ENCODE measurements around the gene MTURN. TPM values are rescaled to one million over a fixed set of nuclear protein-coding genes. Genes with fewer than 3 reads are reported as not detected.

MTURN gene
- total RNA-seq, 1 donor from 2014 or later: 74.6 TPM

DNA sequence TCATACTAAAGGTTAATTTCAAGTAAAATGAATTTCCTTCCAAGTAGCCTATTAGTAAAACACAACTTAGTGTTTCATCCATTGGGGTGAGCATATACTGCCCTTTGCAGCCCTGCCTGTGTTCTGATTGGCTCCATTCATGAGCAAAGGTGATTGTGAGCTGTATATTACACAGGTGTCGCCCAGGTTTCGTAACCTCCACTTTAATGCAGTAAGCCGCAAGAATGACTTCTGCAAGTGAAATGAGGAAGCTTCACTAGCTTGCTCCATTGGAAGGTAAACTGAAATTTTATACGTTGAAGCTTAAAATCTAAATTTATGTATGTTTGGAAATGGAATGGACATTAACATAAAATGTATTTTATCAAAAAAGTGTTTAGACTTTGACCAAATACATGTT, 24.4 kb downstream of the MTURN start:
- Histone ChIP-seq H3K9me3 (ENCODE audit: control insufficient read depth in 3 of 3, low read length in 3 of 3) (no peaks in the 10 kb centered on the region), H3K4me3 (ENCODE audit: low read length in 3 of 3) (no peak overlapping the region), H3K36me3 (ENCODE audit: control insufficient read depth in 3 of 3, insufficient read depth in 3 of 3, low read length in 3 of 3) (peaks cover 10 to 23% (median 19%) of the 10 kb centered on the region in 3 donors), H3K27ac (ENCODE audit: low read depth, low read length) (no peak overlapping the region), H3K9ac (ENCODE audit: low read depth in 1 of 3, low read length in 3 of 3) (no peak overlapping the region), H3K4me1 (ENCODE audit: control insufficient read depth in 3 of 3, insufficient read depth in 3 of 3, low read length in 3 of 3) (peaks cover 0 to 21% (median 4%) of the 10 kb centered on the region in 3 donors), H3K27me3 (ENCODE audit: control insufficient read depth in 3 of 3, insufficient read depth in 3 of 3, low read length in 3 of 3) (no peaks in the 10 kb centered on the region)

DNA sequence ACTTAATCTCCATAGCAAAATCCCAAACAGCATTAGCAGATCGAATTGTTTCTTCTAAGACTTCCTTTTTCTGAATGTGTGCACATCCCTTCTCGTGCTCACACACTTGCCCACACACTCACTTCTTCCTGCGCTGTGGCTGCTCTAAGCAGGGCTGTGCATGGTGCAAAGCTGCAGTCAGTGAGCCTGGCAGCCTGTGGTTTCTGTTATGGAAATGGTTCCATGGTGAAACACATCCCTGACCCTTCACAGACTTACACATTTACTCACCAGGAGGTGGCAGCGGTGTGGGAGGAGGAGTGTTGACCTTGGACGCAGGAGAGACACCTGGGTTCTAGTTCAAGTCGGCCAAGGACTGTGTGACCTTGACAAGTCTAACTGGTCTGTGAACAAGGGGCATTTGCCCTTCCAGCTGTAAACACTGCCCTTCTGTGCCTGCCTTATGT, 24.9 kb downstream of the MTURN start:
- Histone ChIP-seq H3K9ac (ENCODE audit: low read depth in 1 of 3, low read length in 3 of 3) (no peak overlapping the region), H3K36me3 (ENCODE audit: control insufficient read depth in 3 of 3, insufficient read depth in 3 of 3, low read length in 3 of 3) (peaks cover 10 to 19% (median 16%) of the 10 kb centered on the region in 3 donors)

DNA sequence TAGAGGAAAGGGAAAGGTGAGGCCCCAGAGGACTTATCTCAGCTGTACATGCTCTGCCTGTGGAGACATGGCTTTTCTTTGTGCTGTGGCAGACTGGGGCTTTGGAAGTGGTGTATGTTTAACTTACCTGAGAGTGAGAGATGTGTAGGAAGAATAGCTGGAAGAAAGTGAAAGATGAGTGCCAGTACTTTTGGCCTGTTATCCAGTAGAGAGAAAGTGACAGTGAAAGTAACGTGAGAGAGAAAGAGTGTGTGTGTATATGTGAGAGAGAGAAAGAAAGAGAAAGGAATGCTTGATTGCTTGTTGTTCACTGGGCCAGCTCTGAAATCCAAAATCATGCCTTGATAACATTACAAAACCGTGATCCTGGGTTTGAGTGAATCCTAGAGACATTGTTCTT, 25.5 kb downstream of the MTURN start:
- no peak overlapping the region for H3K9ac ChIP-seq (ENCODE audit: low read depth in 1 of 3, low read length in 3 of 3)
- H3K9me3 ChIP-seq (ENCODE audit: control insufficient read depth in 3 of 3, low read length in 3 of 3): no peaks in the 10 kb centered on the region
- peaks cover 0 to 29% (median 9%) of the 10 kb centered on the region in 3 donors for H3K4me1 ChIP-seq (ENCODE audit: control insufficient read depth in 3 of 3, insufficient read depth in 3 of 3, low read length in 3 of 3)
- H3K36me3 ChIP-seq (ENCODE audit: control insufficient read depth in 3 of 3, insufficient read depth in 3 of 3, low read length in 3 of 3): peaks cover 10 to 16% (median 15%) of the 10 kb centered on the region in 3 donors
- no peaks in the 10 kb centered on the region for H3K27me3 ChIP-seq (ENCODE audit: control insufficient read depth in 3 of 3, insufficient read depth in 3 of 3, low read length in 3 of 3)
- H3K4me3 ChIP-seq (ENCODE audit: low read length in 3 of 3): no peak overlapping the region
- H3K27ac ChIP-seq (ENCODE audit: low read depth, low read length): no peak overlapping the region

More for the DNA sequence above, 24.9 kb downstream of the MTURN start:
- no peak overlapping the region for H3K27ac ChIP-seq (ENCODE audit: low read depth, low read length)
- no peak overlapping the region for H3K4me3 ChIP-seq (ENCODE audit: low read length in 3 of 3)
- peaks cover 0 to 24% (median 5%) of the 10 kb centered on the region in 3 donors for H3K4me1 ChIP-seq (ENCODE audit: control insufficient read depth in 3 of 3, insufficient read depth in 3 of 3, low read length in 3 of 3)
- H3K27me3 ChIP-seq (ENCODE audit: control insufficient read depth in 3 of 3, insufficient read depth in 3 of 3, low read length in 3 of 3): no peaks in the 10 kb centered on the region
- H3K9me3 ChIP-seq (ENCODE audit: control insufficient read depth in 3 of 3, low read length in 3 of 3): no peaks in the 10 kb centered on the region

DNA sequence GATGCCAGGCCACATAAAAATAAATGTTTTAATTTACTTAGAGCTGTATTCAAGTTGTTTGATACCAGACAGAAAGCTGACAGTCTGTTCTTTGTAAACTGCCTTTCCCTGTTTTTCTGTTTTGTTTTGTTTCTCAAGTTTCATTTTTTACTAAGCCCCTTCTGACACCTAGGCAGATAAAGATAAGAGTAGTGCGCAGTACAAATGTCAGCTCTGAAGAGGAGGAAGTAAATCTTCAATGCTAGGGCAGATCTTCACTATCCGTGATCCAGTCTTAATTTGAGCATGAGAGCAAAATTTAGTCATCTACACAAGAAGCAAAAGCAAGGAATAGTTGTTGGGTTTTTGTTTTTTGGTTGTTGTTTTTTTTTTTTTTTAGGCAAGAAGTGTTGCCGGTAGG, 27.3 kb downstream of the MTURN start:
- H3K36me3 ChIP-seq (ENCODE audit: control insufficient read depth in 3 of 3, insufficient read depth in 3 of 3, low read length in 3 of 3): peaks cover 9 to 15% (median 12%) of the 10 kb centered on the region in 3 donors
- H3K27ac ChIP-seq (ENCODE audit: low read depth, low read length): no peak overlapping the region
- H3K9ac ChIP-seq (ENCODE audit: low read depth in 1 of 3, low read length in 3 of 3): no peak overlapping the region
- H3K4me3 ChIP-seq (ENCODE audit: low read length in 3 of 3): no peak overlapping the region
- no peaks in the 10 kb centered on the region for H3K9me3 ChIP-seq (ENCODE audit: control insufficient read depth in 3 of 3, low read length in 3 of 3)
- no peaks in the 10 kb centered on the region for H3K27me3 ChIP-seq (ENCODE audit: control insufficient read depth in 3 of 3, insufficient read depth in 3 of 3, low read length in 3 of 3)
- peaks cover 0 to 29% (median 9%) of the 10 kb centered on the region in 3 donors for H3K4me1 ChIP-seq (ENCODE audit: control insufficient read depth in 3 of 3, insufficient read depth in 3 of 3, low read length in 3 of 3)

DNA sequence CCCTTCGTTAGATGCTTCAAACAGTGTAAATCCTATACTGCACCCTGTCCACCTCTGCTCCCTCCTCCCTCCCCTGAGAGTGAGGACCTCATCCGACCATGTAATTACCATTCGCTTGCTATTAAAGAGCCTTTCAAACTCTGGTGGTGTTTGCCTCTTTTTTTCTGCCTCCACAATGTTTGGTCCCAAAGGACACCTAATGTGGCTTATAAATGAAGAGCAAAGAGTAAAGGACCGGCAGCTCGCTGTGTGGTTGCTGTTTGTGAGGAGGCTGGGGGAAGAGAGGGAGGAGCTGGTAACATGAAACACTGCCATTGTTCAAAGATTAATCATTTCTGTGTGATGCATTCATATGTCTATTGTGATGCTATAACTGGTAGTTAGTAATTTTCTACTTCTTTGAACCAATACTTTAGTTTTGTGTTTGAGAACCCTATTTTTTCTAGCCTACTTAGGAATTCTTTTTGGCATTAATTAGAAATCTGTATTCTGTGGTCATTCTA, 27.9 kb downstream of the MTURN start:
- no peaks in the 10 kb centered on the region for H3K27me3 ChIP-seq (ENCODE audit: control insufficient read depth in 3 of 3, insufficient read depth in 3 of 3, low read length in 3 of 3)
- no peak overlapping the region for H3K9ac ChIP-seq (ENCODE audit: low read depth in 1 of 3, low read length in 3 of 3)
- no peaks in the 10 kb centered on the region for H3K9me3 ChIP-seq (ENCODE audit: control insufficient read depth in 3 of 3, low read length in 3 of 3)
- peak overlapping the region; percentile 51 for H3K27ac ChIP-seq (ENCODE audit: low read depth, low read length)
- peaks cover 0 to 29% (median 9%) of the 10 kb centered on the region in 3 donors for H3K4me1 ChIP-seq (ENCODE audit: control insufficient read depth in 3 of 3, insufficient read depth in 3 of 3, low read length in 3 of 3)
- peaks cover 5 to 10% (median 6%) of the 10 kb centered on the region in 3 donors for H3K36me3 ChIP-seq (ENCODE audit: control insufficient read depth in 3 of 3, insufficient read depth in 3 of 3, low read length in 3 of 3)
- H3K4me3 ChIP-seq (ENCODE audit: low read length in 3 of 3): no peak overlapping the region

DNA sequence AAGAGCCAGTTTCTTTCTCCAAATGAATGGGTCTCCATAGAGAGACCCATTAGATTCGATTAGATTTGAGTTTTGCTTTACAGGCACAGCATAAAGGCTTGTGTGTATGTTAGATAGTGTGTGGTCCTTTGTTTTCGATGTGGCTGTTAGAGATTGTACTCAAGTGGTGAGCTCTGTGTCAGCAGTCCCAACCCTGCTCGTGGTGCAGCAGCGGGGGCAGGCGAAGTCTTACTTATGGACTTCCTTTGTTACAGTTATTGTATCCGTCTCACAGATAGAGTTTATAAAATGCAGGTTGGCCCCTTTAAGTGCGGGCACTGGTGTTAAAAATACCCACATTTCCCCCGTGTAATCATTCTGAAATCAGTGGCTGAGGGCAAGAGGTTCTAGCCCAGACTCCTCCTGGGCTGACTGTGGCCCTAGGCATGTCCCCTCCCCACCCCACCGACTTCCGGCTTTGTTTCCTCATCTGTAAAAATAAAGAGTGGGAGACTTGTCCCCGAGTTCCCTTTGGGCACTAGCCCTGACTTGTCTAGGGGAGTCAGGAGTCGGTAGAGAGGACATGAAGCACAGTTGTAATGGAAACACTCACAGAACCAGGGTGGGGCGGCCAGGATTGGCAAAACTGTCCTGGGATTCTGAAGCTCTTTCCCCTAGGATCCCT, 28.6 kb downstream of the MTURN start:
- H3K4me1 ChIP-seq (ENCODE audit: control insufficient read depth in 3 of 3, insufficient read depth in 3 of 3, low read length in 3 of 3): peaks cover 0 to 29% (median 9%) of the 10 kb centered on the region in 3 donors
- no peak overlapping the region for H3K9ac ChIP-seq (ENCODE audit: low read depth in 1 of 3, low read length in 3 of 3)
- H3K36me3 ChIP-seq (ENCODE audit: control insufficient read depth in 3 of 3, insufficient read depth in 3 of 3, low read length in 3 of 3): peaks cover 5 to 8% (median 5%) of the 10 kb centered on the region in 3 donors
- no peaks in the 10 kb centered on the region for H3K27me3 ChIP-seq (ENCODE audit: control insufficient read depth in 3 of 3, insufficient read depth in 3 of 3, low read length in 3 of 3)
- H3K4me3 ChIP-seq (ENCODE audit: low read length in 3 of 3): no peak overlapping the region
- no peaks in the 10 kb centered on the region for H3K9me3 ChIP-seq (ENCODE audit: control insufficient read depth in 3 of 3, low read length in 3 of 3)
- H3K27ac ChIP-seq (ENCODE audit: low read depth, low read length): peak overlapping the region; percentile 51

DNA sequence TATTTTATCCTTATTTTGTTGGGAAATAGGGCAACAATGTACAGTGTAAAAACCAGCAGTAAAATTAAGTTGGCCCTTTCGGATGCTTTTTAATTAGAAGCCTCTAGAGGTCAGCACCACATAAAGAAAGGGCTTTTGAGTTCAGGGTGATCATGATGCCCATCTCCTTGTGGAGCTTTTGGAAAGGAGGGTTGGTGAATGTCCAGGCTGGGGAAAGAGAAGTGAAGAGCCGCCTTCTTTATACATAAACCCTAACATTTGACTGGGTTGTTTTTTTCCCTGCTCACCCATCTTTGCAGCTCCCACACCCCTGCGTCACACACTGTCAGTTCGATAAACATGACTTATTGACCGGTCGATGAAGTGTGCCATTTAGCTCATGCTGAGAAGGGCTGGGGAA, 29.8 kb downstream of the MTURN start:
- no peak overlapping the region for H3K27ac ChIP-seq (ENCODE audit: low read depth, low read length)
- H3K9ac ChIP-seq (ENCODE audit: low read depth in 1 of 3, low read length in 3 of 3): peak overlapping the region in 1 of 3 donors; percentile 28
- H3K36me3 ChIP-seq (ENCODE audit: control insufficient read depth in 3 of 3, insufficient read depth in 3 of 3, low read length in 3 of 3): peaks cover 4 to 5% (median 5%) of the 10 kb centered on the region in 3 donors
- H3K4me1 ChIP-seq (ENCODE audit: control insufficient read depth in 3 of 3, insufficient read depth in 3 of 3, low read length in 3 of 3): peaks cover 3 to 38% (median 12%) of the 10 kb centered on the region in 3 donors
- H3K4me3 ChIP-seq (ENCODE audit: low read length in 3 of 3): no peak overlapping the region
- no peaks in the 10 kb centered on the region for H3K9me3 ChIP-seq (ENCODE audit: control insufficient read depth in 3 of 3, low read length in 3 of 3)
- no peaks in the 10 kb centered on the region for H3K27me3 ChIP-seq (ENCODE audit: control insufficient read depth in 3 of 3, insufficient read depth in 3 of 3, low read length in 3 of 3)

DNA sequence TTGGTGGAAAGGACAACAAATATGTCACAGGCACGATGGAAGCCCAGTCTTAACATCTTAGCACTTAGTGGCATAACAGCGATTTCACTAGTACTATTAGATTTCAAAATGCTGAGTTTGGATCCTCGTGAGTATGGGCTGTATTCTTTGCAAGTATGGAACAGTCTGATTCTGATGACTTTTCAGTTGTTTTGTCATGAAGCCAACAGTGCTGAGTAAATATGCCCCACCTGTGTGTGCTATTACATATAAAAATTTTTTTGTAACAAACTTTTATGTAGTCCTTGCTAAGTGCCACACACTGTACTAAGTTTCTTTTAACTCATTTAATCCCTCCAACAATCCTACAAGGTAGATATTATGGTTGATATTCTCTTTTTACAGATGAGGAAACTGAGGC, 30.8 kb downstream of the MTURN start:
- Histone ChIP-seq H3K9ac (ENCODE audit: low read depth in 1 of 3, low read length in 3 of 3) (no peak overlapping the region), H3K27ac (ENCODE audit: low read depth, low read length) (no peak overlapping the region), H3K4me1 (ENCODE audit: control insufficient read depth in 3 of 3, insufficient read depth in 3 of 3, low read length in 3 of 3) (peaks cover 9 to 43% (median 20%) of the 10 kb centered on the region in 3 donors), H3K4me3 (ENCODE audit: low read length in 3 of 3) (no peak overlapping the region), H3K9me3 (ENCODE audit: control insufficient read depth in 3 of 3, low read length in 3 of 3) (no peaks in the 10 kb centered on the region), H3K27me3 (ENCODE audit: control insufficient read depth in 3 of 3, insufficient read depth in 3 of 3, low read length in 3 of 3) (no peaks in the 10 kb centered on the region), H3K36me3 (ENCODE audit: control insufficient read depth in 3 of 3, insufficient read depth in 3 of 3, low read length in 3 of 3) (peaks cover 1 to 2% (median 2%) of the 10 kb centered on the region in 3 donors)

DNA sequence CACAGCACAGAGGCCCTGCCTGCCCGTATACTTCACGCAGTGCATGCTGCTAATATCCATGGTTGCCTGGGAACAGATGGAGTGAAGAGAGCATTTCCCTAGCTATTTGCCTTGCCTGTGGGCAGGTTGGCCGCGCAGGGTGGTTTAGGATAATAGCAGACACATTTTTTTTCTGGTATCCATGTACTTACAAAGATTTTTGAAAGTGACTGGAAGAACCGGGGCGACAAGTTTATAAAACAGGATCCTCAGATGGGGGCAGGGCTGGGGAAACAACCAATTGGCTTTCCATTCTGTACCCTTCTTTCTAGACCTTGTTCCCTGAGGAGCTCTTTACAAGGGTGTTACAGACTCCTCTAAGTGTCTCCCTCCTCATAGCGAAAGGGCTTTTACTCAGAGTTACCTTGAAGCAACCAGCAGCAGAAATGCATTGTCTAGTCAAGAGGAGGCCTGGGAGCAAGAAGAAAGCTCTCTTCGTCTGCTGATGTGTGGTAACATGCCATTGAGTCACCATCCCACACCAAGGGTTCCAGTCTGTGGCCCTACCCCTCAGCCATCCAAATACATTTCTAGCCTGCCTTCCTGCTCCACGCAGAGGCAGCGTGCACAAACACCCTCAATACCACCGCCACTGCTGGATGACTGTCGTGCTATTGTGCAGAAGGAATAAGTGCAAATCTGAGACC, 31.5 kb downstream of the MTURN start:
- H3K27ac ChIP-seq (ENCODE audit: low read depth, low read length): no peak overlapping the region
- no peak overlapping the region for H3K9ac ChIP-seq (ENCODE audit: low read depth in 1 of 3, low read length in 3 of 3)
- H3K4me3 ChIP-seq (ENCODE audit: low read length in 3 of 3): no peak overlapping the region
- no peaks in the 10 kb centered on the region for H3K36me3 ChIP-seq (ENCODE audit: control insufficient read depth in 3 of 3, insufficient read depth in 3 of 3, low read length in 3 of 3)
- no peaks in the 10 kb centered on the region for H3K9me3 ChIP-seq (ENCODE audit: control insufficient read depth in 3 of 3, low read length in 3 of 3)
- H3K27me3 ChIP-seq (ENCODE audit: control insufficient read depth in 3 of 3, insufficient read depth in 3 of 3, low read length in 3 of 3): no peaks in the 10 kb centered on the region
- peaks cover 12 to 50% (median 20%) of the 10 kb centered on the region in 3 donors for H3K4me1 ChIP-seq (ENCODE audit: control insufficient read depth in 3 of 3, insufficient read depth in 3 of 3, low read length in 3 of 3)

DNA sequence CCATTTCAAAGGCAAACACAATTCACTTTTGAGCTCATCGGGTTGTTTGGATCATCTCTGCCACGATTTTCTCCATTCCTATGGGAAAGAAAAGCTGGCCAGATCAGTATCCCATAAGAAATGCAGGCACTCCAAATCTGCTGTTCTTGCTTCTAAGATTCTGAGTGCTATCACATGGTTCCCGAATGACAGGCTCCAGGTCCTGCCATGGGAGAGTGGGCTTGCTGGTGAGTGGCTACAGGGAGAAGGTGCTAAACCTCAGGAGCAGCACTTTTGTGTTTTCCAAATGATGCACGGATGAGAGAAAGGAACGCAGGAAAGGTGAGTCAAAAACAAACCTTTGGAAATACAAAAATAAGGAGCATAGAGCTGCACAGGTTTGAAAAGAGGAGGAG, 32.1 kb downstream of the MTURN start:
- Histone ChIP-seq H3K4me3 (ENCODE audit: low read length in 3 of 3) (no peak overlapping the region), H3K27ac (ENCODE audit: low read depth, low read length) (no peak overlapping the region), H3K27me3 (ENCODE audit: control insufficient read depth in 3 of 3, insufficient read depth in 3 of 3, low read length in 3 of 3) (no peaks in the 10 kb centered on the region), H3K36me3 (ENCODE audit: control insufficient read depth in 3 of 3, insufficient read depth in 3 of 3, low read length in 3 of 3) (no peaks in the 10 kb centered on the region), H3K9ac (ENCODE audit: low read depth in 1 of 3, low read length in 3 of 3) (no peak overlapping the region), H3K4me1 (ENCODE audit: control insufficient read depth in 3 of 3, insufficient read depth in 3 of 3, low read length in 3 of 3) (peaks cover 12 to 56% (median 20%) of the 10 kb centered on the region in 3 donors), H3K9me3 (ENCODE audit: control insufficient read depth in 3 of 3, low read length in 3 of 3) (no peaks in the 10 kb centered on the region)

All from skeletal muscle tissue (tissue), 4 donors.